ENCODE results near the gene FEZF1.

DNA sequence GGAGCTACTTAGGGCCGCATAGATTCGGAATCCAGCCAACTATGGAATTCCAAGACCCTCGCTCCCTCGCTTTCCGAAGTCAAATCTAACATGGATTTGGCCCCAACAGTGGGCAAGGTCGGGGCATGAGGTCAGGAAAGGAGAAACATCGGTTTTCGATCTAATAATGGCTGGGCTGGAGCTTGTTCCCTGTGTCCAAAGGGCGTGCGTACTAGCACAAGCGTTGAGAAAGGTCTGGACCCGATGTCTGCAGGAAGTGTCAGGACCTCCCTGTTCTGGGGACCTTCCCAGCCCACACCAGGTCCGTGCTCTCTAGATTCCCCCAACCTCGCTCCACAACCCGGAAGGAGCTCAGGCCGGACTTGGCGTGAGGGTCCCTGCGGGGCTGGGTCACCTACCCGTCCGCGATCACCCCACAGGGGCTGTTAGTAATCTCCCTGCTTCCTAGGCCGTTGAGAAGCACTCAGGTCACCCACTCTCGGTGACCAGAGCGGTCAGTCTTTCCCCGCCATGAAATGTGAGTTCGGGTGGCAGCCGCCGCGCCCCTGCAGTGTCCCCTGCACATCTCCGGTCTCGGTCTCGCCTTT, 4.8 kb downstream of the FEZF1 start:
- no peak for TF ChIP-seq POLR2A (IDR thresholded peaks at IDR 0.05; ENCODE audit: extremely low read depth, insufficient read length)
- TF ChIP-seq, protein P1, sequence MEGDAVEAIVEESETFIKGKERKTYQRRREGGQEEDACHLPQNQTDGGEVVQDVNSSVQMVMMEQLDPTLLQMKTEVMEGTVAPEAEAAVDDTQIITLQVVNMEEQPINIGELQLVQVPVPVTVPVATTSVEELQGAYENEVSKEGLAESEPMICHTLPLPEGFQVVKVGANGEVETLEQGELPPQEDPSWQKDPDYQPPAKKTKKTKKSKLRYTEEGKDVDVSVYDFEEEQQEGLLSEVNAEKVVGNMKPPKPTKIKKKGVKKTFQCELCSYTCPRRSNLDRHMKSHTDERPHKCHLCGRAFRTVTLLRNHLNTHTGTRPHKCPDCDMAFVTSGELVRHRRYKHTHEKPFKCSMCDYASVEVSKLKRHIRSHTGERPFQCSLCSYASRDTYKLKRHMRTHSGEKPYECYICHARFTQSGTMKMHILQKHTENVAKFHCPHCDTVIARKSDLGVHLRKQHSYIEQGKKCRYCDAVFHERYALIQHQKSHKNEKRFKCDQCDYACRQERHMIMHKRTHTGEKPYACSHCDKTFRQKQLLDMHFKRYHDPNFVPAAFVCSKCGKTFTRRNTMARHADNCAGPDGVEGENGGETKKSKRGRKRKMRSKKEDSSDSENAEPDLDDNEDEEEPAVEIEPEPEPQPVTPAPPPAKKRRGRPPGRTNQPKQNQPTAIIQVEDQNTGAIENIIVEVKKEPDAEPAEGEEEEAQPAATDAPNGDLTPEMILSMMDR (IDR thresholded peaks at IDR 0.05; ENCODE audit: low read depth, low read length), result no peak
